ENCODE measurements around the gene MICAL2. TPM values are rescaled to one million over a fixed set of nuclear protein-coding genes. Genes with fewer than 3 reads are reported as not detected.

Gene MICAL2
- total RNA-seq, 4 donors from 2014 or later, result 109 to 197 (median 183) TPM

GRCh38 chr11:12288931-12289666 lies 178.7 kb downstream of the MICAL2 start:
- Histone ChIP-seq H3K27me3 (no peaks in the 10 kb centered on the region), H3K9me3 (no peaks in the 10 kb centered on the region), H3K36me3 (no peaks in the 10 kb centered on the region), H3K4me1 (peaks cover 0 to 13% (median 0%) of the 10 kb centered on the region in 4 donors), H3K4me3 (no peak overlapping the region), H3K27ac (peak overlapping the region in 1 of 4 donors; percentile 83)
- DNase-seq, result no peak
- no peak for TF ChIP-seq POLR2A (IDR thresholded peaks at IDR 0.05)
- no peak for TF ChIP-seq CTCF (IDR thresholded peaks at IDR 0.05)

- TF ChIP-seq CTCF (IDR thresholded peaks at IDR 0.05), result no peak
- Histone ChIP-seq H3K4me3 (no peak overlapping the region), H3K4me1 (peaks cover 0 to 13% (median 0%) of the 10 kb centered on the region in 4 donors), H3K27me3 (no peaks in the 10 kb centered on the region), H3K9me3 (no peaks in the 10 kb centered on the region), H3K36me3 (no peaks in the 10 kb centered on the region), H3K27ac (no peak overlapping the region)
- DNase-seq, result no peak
Observed at GRCh38 chr11:12289667-12290476, 179.5 kb downstream of the MICAL2 start.

GRCh38 chr11:12290477-12290922 lies 180.1 kb downstream of the MICAL2 start:
- Histone ChIP-seq H3K9me3 (no peaks in the 10 kb centered on the region), H3K4me1 (peaks cover 0 to 13% (median 0%) of the 10 kb centered on the region in 4 donors), H3K27ac (no peak overlapping the region), H3K4me3 (no peak overlapping the region), H3K27me3 (no peaks in the 10 kb centered on the region), H3K36me3 (no peaks in the 10 kb centered on the region)
- no peak for DNase-seq
- TF ChIP-seq POLR2A (IDR thresholded peaks at IDR 0.05) (no peak), CTCF (IDR thresholded peaks at IDR 0.05) (no peak)

- H3K4me3 ChIP-seq, result no peak overlapping the region
- no peaks in the 10 kb centered on the region for H3K27me3 ChIP-seq
- no peak overlapping the region for H3K27ac ChIP-seq
- no peak for TF ChIP-seq CTCF (IDR thresholded peaks at IDR 0.05)
- no peaks in the 10 kb centered on the region for H3K9me3 ChIP-seq
- no peak for DNase-seq
- peaks cover 0 to 13% (median 0%) of the 10 kb centered on the region in 4 donors for H3K4me1 ChIP-seq
- H3K36me3 ChIP-seq, result no peaks in the 10 kb centered on the region
Observed at GRCh38 chr11:12291313-12291712, 180.9 kb downstream of the MICAL2 start.

GRCh38 chr11:12291766-12292165 lies 181.4 kb downstream of the MICAL2 start:
- Histone ChIP-seq H3K27me3 (no peaks in the 10 kb centered on the region), H3K4me1 (peaks cover 0 to 13% (median 0%) of the 10 kb centered on the region in 4 donors), H3K27ac (no peak overlapping the region), H3K4me3 (no peak overlapping the region), H3K36me3 (no peaks in the 10 kb centered on the region), H3K9me3 (no peaks in the 10 kb centered on the region)
- TF ChIP-seq POLR2A (IDR thresholded peaks at IDR 0.05), result no peak
- TF ChIP-seq CTCF (IDR thresholded peaks at IDR 0.05), result no peak
- DNase-seq, result no peak
